ENCODE results near the gene PALM3. TPM values are rescaled to one million over a fixed set of nuclear protein-coding genes. Genes with fewer than 3 reads are reported as not detected.

PALM3 gene
- total RNA-seq, 2 experiments from 2014 or later, result 0.09 TPM; not detected in 1

DNA sequence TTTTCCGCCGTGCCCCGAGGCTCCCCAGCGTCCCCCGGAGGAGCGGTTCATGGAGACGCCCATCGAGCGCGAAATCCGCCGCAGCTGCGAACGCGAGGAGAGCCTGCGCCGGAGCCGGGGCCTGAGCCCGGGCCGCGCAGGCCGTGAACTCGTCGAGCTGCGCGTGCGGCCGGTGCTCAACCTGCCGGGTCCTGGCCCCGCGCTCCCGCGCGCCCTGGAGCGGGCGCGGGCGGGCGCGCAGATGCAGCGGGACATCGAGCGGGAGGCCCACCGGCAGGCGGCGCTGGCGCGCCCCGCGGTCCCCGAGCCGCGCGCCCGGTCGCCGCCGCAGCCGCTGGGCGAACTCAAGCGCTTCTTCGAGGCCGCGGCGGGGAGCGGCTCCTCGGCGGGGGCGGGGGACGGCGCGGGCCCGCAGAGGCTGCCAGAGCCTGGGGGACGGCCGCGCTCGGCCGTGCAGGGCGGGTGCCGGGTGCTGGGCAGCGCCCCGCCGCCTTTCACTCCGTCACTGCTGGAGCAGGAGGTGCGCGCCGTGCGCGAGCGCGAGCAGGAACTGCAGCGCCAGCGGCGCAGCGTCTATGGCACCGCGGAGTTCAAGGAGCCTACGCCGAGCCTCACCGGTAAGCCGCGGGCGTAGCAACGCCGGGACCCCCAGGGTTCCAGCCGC is 11.5 kb upstream of the PALM3 start:
- Histone ChIP-seq H3K27ac (ENCODE audit: low read depth, low read length, poor library complexity, severe bottlenecking) (peak overlapping the region; percentile 62), H2AFZ (ENCODE audit: low read length) (peak overlapping the region; percentile 76), H3K4me3 (ENCODE audit: low read depth, low read length, poor library complexity, severe bottlenecking) (peak overlapping the region; percentile 76), H3K36me3 (ENCODE audit: insufficient read depth, low read length) (no peaks in the 10 kb centered on the region), H3K4me1 (ENCODE audit: insufficient read depth, low read length, poor library complexity, severe bottlenecking) (peaks cover 29% of the 10 kb centered on the region), H3K79me2 (ENCODE audit: insufficient read depth, low read depth, low read length) (no peaks in the 10 kb centered on the region), H3K4me2 (ENCODE audit: low read length) (peak overlapping the region; percentile 97), H3K9me3 (ENCODE audit: low read length) (no peaks in the 10 kb centered on the region), H3K9me2 (ENCODE audit: insufficient read depth, low read length) (no peaks in the 10 kb centered on the region), H4K20me1 (ENCODE audit: insufficient read depth, low read length) (no peaks in the 10 kb centered on the region)
- TF ChIP-seq, protein P1, sequence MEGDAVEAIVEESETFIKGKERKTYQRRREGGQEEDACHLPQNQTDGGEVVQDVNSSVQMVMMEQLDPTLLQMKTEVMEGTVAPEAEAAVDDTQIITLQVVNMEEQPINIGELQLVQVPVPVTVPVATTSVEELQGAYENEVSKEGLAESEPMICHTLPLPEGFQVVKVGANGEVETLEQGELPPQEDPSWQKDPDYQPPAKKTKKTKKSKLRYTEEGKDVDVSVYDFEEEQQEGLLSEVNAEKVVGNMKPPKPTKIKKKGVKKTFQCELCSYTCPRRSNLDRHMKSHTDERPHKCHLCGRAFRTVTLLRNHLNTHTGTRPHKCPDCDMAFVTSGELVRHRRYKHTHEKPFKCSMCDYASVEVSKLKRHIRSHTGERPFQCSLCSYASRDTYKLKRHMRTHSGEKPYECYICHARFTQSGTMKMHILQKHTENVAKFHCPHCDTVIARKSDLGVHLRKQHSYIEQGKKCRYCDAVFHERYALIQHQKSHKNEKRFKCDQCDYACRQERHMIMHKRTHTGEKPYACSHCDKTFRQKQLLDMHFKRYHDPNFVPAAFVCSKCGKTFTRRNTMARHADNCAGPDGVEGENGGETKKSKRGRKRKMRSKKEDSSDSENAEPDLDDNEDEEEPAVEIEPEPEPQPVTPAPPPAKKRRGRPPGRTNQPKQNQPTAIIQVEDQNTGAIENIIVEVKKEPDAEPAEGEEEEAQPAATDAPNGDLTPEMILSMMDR (conservative IDR thresholded peaks at IDR 0.05; ENCODE audit: low read length), result no peak; the same call in 1 of the 2 replicates
- TF ChIP-seq EZH2phosphoT487 (IDR thresholded peaks at IDR 0.05; ENCODE audit: borderline replicate concordance, low read depth, low read length), result no peak
- intact Hi-C loops (cut with micrococcal nuclease; ENCODE audit: unreplicated experiment), result loop anchor here (1.0 to 10.0 kb wide), 4 partner anchors 16 to 479 kb away; partner anchors contain the start of gene ASF1B
- ChIA-PET POLR2A (interaction anchor here (0.5 kb wide), 1 partner anchor 142 kb away, joined by 3 read pairs; no protein-coding TSS in a partner anchor), CTCF (ENCODE audit: unreplicated experiment) (no interaction called here)
- BruUV-seq (replicated peaks), result no TSS peak
- DNase-seq (ENCODE audit: low spot score), result peak; percentile 88

DNA sequence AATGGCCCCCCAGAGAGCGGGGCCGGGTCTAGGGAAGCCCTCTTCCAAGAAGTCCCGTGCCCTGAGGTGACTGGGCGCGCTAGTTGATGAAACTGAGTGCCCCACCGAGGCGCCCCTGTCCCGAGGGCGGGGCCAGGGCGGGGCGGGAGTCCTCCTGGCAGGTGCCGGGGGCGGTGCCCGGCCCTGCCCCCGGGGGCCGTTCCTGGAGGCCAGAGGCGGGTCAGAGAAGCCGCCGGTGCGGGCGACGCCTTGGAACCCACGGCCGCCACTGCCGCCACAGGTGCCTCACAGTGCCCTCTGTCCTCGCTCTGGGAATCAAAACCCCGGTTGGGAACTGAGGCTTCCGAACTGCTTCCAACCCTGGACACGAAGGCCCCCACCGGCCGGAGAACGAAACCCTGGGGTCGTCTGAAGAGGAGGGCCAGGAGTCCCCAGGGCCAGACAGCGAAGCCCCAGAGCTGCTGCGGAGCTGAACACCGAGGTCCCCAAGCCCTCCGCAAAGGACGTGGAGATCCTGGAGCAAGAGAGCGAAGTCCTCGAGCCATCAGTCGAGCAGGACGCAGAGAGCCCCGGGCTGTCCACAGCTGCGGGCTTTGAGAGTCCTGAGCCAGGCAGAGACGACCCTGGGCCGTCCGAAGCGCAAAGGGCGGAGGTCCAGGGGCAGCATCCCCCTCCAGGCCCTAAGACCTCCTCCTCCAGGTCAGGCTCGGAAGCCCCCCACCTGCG is 10.8 kb upstream of the PALM3 start, which contains the start of gene MISP3:
Gene MISP3 (plus strand): TSS at position 252 of the 726 bp plus-strand sequence. CDS start 524 bp downstream, outside the sequence.
- H4K20me1 ChIP-seq (ENCODE audit: insufficient read depth, low read length), result no peaks in the 10 kb centered on the region
- peak; percentile 49 for DNase-seq (ENCODE audit: low spot score)
- H3K4me2 ChIP-seq (ENCODE audit: low read length), result peak within 1 kb of the TSS; percentile 97
- H3K4me1 ChIP-seq (ENCODE audit: insufficient read depth, low read length, poor library complexity, severe bottlenecking), result peaks cover 26% of the 10 kb centered on the region
- no peaks in the 10 kb centered on the region for H3K9me2 ChIP-seq (ENCODE audit: insufficient read depth, low read length)
- peak within 1 kb of the TSS; percentile 76 for H2AFZ ChIP-seq (ENCODE audit: low read length)
- POLR2A ChIA-PET, result no interaction called here
- no TSS peak for BruUV-seq (replicated peaks)
- no peaks in the 10 kb centered on the region for H3K9me3 ChIP-seq (ENCODE audit: low read length)
- intact Hi-C loops (cut with micrococcal nuclease; ENCODE audit: unreplicated experiment), result loop anchor here (1.0 to 10.0 kb wide), 5 partner anchors 17 to 478 kb away; partner anchors contain the start of gene ASF1B
- no peaks in the 10 kb centered on the region for H3K36me3 ChIP-seq (ENCODE audit: insufficient read depth, low read length)
- TF ChIP-seq, protein P1 (conservative IDR thresholded peaks at IDR 0.05; ENCODE audit: low read length), result no peak
- no peak for TF ChIP-seq EZH2phosphoT487 (IDR thresholded peaks at IDR 0.05; ENCODE audit: borderline replicate concordance, low read depth, low read length)
- no peaks in the 10 kb centered on the region for H3K79me2 ChIP-seq (ENCODE audit: insufficient read depth, low read depth, low read length)
- H3K4me3 ChIP-seq (ENCODE audit: low read depth, low read length, poor library complexity, severe bottlenecking), result peak within 1 kb of the TSS; percentile 76
- H3K27ac ChIP-seq (ENCODE audit: low read depth, low read length, poor library complexity, severe bottlenecking), result peak within 1 kb of the TSS; percentile 62
- CTCF ChIA-PET (ENCODE audit: unreplicated experiment), result interaction anchor here (1.5 kb wide), 1 partner anchor 17 kb away, joined by 3 read pairs; no protein-coding TSS in a partner anchor

All from OCI-LY7 (cell line).